Kidney glomerular epithelial cell (primary cell): ENCODE results near the gene RNF224.
A peak's percentile ranks its signal among the peaks of the same experiment; 100 is the strongest.

ENCODE experiments used
- DNase-seq: peaks from one replicate; lab custom pipeline; 2025; lab: John Stamatoyannopoulos, UW

The RNF224 gene

DNA sequence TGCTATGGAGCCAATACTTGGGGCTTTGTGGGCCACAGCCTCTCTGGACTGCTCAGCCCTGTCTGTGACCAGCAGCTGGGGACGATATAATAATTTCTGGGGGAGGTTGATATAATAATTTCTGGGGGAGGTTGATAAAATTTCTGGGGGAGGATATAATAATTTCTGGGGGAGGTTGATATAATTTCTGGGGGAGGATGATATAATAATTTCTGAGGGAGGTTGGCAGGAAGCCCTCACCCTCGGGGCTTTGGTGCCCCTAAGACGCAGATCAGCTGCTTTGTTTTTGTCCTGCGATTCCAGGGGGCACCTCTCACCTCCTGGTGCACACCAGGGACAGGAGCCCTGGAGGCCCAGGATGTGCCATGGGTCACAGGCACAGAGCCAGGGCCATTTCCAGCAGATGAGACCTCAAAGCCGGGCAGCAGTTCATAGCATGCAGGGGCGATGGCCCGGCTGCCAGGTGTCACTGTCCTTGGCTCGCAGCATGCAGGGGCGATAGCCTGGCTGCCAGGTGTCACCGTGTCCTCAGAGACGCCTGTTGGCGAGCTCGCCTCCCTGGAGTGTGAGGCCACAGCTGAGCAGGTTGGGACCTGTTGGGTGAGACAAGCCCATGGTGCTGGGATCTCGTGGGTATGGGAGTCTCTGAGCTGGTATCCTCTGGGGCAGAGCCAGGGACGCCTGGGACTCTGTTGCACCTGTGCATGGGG is 46.5 kb downstream of the RNF224 start:
- DNase-seq: no peak

- DNase-seq: no peak
These were observed 47.9 kb downstream of the RNF224 start for GRCh38 chr9:137275203-137275587.

- DNase-seq: no peak
These were observed 48.5 kb downstream of the RNF224 start for GRCh38 chr9:137275588-137276472.

DNA sequence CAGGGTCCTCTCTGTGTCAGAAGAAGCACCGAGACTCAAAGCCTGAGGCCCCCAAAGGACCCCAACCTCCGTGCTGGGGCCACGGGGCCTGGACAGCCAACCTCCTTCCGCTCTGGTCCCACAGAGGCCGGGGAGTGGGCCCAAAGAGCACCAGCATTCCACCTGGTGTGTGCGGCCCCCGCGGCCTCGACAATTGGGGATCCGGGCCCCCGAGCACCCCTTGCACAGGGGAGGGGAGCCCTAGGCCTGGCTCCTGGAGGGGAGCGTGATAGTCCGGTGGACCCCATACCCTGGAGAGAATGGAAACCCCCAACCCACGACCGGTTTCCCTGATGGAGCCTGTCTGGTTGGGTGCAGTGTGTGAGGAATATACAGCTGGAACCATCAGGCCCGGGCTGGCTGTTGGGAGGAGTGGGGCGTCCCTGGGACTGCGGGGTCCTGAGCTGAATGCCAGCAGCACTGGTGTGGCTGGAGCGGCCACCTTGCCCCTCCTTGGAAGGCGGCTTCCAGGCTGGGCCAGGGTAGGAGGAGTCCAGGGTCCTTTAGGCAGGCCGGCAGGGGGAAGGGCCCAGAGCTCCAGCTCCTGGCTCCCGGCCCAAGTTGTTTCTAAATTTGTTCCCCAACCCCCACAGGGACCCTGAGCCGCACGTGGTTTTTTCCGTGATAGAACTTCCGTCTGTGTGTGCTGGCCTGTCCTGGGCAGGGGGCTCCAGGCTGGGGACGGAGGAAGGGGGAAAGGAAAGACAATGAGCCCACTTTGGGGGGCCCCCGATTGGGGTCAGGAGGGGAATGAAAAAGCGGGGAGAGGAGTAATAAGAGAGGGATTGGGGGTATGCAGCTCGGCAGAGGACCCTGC is 49.4 kb downstream of the RNF224 start:
- DNase-seq: no peak

DNA sequence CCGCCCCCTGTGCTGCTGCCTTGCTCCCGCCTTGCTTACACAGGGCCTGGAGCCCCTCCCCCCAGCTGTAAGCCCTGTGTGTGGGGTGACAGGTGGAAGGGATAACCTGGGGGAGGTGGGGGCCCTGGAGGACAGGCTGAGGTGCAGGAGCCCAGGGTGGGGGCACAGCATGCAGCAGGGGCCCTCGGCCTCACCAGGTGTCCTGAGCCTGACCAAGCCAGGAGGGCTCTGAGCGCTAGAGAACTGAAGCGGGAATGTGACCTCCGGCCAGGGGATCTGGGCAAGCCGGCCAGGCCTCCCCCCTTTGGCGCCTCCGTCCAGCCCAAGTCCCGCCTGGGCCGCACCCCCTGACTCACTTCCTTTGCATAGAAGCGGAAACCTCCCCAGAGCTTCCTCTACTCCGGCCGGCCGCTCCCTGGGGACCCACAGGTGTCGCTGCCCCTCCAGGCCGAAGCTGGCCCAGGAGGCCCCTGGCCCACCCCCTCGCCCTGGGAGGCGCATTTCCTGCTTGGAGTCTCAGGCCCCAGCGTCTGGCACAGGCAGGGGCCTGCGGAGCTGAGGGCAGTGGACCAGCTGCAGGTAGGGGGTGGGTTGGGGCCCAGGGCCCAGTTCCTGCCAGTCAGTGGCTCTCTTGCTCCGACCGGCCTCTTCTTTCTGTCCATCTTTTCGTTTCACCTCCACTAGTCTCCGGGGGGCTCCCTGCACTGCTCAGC is 50.2 kb downstream of the RNF224 start, which contains the start of gene TOR4A:
Gene TOR4A, plus strand, starts transcription at position 398 of the 713 bp plus-strand sequence. CDS start 964 bp downstream, outside the sequence.
- peak; percentile 46 for DNase-seq

DNA sequence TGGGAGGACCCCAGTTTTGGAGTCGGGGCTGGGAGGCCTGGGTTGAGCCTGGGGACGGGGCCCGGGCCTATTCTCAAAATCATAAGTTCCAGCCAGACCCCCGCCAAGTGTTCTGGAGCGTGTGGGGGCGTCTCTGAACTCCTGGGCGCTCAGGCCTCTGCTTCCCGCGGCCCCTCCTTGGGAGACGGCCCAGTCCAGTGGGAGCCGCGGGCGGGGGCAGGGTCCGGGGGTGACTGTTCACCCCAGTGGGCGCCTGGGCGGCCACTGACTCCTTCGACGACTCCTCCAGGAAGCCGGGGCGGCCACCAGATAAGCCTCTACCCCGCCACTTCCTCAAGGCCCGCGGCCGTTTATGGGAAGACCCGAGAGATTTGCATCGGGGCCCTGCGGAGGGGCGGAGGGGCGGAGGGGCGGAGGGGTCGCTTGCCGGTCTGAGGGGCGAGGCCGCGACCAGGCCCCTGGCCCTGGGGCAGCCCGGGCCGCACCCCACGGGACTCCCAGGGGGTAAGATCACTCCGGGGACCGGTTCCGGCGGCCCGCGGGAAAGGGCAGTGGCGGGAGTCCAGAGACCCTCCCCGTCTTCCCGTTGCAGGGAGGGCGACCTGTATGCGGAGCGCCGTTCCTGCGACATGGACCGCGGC is 50.9 kb downstream of the RNF224 start:
- no peak for DNase-seq
